ENCODE results near the gene AUP1.
"Not testable (repeated sequence)": the region's sequence is repeated elsewhere in the genome, so short reads cannot be mapped to it uniquely, and the experiment has no call there.

The AUP1 gene, protein sequence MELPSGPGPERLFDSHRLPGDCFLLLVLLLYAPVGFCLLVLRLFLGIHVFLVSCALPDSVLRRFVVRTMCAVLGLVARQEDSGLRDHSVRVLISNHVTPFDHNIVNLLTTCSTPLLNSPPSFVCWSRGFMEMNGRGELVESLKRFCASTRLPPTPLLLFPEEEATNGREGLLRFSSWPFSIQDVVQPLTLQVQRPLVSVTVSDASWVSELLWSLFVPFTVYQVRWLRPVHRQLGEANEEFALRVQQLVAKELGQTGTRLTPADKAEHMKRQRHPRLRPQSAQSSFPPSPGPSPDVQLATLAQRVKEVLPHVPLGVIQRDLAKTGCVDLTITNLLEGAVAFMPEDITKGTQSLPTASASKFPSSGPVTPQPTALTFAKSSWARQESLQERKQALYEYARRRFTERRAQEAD

DNA sequence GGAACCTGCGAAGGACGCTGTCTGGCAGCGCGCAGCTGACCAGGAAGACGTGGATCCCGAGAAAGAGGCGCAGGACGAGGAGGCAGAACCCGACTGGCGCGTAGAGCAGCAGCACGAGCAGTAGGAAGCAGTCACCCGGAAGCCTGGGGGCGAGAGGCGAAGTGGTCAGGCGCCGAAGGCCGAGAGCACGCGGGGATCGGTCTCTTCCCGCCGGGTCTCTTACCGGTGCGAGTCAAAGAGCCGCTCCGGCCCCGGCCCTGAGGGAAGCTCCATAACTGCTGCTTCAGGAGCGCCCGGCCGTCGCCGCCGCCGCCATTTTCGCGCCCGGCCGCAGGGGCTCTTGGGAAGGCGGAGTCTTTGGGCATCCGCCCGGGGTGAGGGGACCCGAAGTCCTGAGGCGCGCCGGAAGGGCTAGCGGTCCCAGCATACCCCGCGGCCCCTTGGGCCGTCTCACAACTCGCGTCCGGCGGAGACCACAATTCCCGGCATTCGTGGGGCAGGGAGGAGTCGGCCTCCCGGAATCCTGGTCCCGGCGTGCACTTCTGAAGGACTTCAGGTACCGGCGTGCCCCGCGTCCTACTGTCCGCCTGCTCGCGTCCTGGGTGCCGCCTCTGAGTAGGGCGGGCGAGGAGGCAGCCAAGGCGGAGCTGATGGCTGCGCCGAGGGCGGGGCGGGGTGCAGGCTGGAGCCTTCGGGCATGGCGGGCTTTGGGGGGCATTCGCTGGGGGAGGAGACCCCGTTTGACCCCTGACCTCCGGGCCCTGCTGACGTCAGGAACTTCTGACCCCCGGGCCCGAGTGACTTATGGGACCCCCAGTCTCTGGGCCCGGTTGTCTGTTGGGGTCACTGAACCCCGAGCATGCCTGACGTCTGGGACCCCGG is at the start of gene AUP1, which contains the start of gene HTRA2:
Gene AUP1, minus strand, starts transcription at position 350 of the 882 bp plus-strand sequence. Its CDS starts 77 bp downstream, at position 273.
Gene HTRA2, plus strand, starts transcription at position 577 of the 882 bp plus-strand sequence. Its CDS starts 74 bp downstream, at position 651.
- DNase-seq: peak; percentile 93

DNA sequence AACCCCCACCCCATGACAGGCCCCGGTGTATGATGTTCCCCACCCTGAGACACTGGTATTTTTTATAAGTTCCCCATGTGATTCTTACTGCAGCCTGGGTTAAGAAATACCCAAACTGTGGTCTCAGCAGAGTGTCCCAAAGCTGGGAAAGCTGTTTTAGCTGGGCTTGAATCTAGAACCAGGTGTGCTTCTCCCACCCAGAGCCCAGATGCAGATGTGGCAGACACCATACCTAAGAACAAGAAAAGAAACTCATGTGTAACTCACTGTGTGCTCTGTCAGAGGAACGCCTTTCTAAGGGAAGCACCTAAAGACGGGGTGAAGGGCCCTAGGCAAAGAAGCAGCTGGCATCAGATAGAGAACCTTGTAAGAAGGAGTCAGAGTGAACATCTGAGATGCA is 48.9 kb upstream of the AUP1 start:
- DNase-seq: no peak

DNA sequence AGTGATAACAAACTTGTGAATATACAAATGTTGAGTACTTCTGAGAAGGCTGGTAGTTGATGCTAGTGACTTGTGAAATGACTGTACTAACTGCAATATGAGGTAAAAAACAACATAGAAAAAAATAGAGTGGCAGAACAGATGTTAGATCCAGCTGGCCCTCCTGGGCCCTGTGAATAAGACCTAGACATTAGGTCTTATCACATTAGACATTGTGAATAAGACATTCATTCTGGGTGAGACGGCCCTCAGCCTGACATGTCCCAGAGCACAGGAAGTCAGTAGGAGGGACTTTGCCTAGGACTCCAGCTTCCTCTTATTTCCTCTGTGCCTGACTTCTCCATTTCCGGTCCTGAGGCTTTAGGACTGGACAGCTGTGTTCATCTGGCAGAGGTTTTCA is 47.9 kb upstream of the AUP1 start:
- no peak for DNase-seq

DNA sequence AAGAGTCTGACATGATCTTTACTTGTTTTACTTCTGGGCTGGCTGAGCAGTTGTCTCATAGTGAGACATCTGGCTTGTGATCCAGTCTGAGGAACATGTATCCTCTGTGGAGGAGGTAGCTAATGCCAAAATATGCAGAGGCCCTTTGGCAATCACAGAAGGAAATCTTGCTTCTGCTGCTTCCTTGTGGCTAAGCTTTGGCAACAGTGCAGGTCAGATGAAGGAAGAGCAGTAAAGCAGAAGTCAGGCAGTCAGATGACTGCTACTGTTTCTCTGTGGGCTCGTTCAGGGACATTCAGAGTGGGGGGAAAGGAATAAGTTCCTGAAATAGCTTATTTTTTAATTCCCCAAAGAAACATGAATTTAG is 47.3 kb upstream of the AUP1 start:
- no peak for DNase-seq

DNA sequence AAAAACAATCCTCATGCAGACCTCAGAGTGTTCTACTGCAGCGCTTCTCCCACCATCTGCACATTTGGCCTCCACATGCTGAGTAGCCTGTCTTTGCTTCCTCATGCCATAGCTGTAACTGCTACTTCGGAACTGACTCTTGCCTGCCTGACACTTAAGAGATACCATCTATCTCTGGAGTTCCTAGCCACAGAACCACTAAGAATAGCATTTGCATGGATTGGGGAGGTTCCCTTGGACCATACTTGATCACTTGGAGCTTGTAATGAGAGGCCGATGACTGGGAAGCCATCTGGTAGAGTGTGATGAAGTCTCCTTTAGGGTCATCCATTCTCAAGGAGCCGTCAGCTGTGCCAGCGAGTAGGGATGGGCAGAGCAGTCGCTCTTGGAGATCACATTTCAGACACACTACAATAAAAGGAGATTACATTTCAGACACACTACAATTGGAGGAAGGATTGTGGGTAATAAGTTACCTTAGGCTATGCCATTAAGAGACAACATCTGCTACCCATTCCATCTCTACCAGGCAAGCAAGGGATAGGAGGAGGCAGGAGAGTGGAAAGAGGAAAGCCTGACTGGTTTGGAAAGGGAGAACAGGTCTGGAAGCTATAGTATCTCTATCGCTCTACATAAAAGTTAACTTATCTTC is 46.8 kb upstream of the AUP1 start:
- no peak for DNase-seq

DNA sequence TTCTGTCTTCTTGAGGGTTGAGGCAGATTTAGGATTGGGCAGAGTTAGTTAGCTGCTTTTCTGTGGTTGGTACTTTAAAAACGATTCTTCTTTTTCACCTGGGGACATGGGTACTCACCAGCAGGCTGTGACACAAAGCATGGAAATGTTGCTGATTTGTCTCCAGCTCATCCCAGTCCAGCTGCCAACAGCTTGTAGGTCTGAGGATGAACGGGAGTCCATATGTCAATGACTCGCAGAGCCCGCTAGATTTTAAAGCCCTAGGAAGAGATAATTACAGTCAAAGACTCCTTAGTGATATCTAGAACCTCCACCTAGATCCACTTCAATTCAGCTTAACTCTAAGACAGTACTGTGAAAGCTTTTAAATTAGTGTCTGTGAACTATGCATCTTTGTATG is 45.8 kb upstream of the AUP1 start:
- no peak for DNase-seq

DNA sequence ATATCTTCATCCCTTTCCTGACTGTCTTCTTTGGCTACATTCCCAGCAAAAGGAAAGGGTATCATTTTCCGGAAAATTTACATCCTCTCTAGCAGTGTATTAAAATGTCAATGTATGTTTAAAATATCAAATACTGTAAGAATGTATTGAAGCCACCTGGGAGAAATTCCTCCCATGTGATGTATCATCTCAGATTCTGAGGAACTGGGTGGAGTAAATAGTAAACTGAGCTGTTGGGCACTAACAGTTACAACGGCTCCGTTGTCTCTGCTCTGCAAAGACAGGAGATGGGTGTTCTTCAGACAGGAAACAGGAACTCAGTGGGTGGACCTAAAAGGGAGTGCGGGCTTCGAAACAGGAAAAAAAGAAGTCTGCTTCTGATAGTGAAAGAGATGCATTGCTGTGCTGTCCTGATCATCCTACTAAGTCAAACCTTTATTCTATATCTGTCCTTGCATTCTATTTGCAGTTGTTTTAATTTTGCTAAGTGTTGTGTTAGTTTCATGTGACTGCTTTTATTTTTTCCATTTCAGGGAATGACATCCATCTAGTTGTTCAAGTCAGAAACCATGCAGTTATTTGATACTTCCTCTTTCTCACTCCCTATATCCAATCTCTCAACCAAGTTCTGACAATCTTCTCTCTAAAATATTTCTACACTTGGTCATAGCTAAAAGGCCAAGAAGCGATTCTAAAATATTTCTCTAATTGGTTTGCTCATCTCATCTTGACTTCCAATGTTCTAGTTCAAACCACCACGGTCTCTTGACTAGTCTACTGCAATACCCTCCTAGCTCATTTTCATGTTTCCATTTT is 44.4 kb upstream of the AUP1 start:
- DNase-seq: no peak

DNA sequence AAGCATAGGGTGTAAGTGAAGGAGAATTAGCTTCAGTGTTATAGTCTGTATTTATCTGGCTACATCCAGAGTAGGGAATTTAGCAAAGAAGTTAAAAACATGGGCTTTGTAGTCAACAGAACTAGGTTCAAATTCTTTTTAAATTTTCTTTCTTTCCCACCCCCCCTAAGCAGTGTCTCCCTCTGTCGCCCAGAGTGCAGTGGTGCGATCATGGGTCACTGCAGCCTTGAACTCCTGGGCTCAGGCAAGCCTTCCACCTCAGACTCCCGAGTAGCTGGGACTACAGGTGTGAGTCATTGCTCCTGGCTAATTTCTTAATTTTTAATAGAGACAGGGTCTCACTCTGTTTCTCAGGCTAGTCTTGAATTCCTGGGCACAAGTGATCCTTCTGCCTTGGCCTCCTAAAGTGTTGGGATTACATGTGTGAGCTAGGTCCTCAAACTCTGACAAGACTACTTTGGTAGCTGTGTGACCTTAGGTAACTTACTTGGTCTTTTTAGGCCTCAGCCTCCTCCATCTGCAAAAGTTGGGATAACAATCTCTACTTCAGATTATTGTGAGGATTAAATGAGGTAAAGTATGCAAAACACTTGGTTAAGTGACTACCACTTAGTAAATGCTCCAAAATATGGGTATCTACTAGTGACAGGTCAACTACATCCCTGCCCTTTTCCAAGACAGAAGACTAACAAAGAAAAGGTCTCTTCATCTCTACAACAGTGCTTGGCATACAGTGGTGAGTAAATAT is 42.8 kb upstream of the AUP1 start:
- DNase-seq: no peak

DNA sequence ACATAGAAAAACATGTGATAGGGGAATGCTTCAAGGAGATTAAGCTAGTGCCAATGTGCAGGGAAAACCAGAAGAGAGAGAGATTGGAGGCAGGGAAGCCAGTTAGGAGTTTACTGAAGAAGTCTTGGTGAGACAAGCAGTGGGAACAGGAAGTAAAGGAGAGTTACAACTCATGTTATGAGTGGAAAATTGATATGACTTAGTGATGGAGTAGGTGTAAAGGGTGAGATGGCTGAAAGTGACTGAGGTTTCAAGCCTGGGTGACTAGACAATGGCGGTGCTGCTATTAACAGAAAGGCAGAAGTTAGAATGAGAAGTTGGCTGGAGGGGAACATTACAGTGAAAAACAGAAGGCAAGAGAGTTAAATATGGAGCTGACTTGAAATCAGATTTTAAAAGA is 41.6 kb upstream of the AUP1 start:
- no peak for DNase-seq

DNA sequence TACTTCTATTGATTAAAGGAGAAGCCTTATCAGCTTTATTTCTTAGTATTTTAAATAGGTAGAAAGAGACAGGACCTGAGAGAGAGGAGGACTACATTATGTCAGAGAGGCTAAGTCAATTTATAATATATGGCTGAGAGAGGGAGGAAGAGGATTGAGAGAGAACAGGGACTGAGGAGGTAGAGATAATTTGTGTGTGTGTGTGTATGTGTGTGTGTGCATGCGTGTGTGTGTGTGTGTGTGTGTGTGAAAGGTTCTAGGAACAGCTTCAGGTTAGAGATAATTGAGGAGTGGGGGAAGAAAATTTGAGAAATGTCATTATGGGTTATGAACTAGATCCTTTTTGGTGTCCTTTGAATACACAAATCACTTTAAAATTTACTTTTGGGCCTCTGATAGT is 40.2 kb upstream of the AUP1 start:
- DNase-seq: no peak

DNA sequence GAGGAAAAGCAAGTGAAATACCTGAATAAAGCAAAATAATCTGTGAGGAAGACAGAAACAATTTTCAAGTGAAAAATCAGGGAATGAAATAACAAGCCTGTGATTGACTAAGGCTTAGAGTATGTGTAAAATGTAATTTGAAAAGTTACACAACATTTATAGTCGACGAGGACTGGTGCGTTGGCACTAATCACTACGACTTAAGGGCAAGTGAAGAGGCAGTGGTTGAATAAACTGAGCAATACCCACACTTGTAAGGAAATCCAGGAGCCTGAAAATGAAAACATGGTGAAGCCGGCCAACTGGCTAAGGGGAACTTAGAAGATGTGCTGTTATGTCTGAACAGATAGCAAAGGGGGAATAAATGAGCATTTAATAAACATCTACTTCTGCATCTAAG is 38.4 kb upstream of the AUP1 start:
- no peak for DNase-seq

DNA sequence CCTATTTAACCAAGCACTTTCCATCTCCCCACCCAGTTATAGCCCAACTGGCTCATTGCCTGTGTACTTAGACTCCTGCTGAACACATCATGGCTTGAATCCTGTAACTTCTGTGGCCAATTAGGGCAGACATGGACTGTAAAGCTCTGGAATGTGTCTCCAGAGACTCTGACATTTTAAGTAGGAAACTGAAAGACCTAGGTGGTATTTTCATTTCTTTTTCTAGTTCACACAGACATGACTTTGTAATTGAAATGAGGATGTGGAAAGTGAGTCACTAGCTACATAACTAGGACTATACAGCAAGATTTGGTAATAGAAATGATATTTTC is 37.2 kb upstream of the AUP1 start:
- DNase-seq: no peak

DNA sequence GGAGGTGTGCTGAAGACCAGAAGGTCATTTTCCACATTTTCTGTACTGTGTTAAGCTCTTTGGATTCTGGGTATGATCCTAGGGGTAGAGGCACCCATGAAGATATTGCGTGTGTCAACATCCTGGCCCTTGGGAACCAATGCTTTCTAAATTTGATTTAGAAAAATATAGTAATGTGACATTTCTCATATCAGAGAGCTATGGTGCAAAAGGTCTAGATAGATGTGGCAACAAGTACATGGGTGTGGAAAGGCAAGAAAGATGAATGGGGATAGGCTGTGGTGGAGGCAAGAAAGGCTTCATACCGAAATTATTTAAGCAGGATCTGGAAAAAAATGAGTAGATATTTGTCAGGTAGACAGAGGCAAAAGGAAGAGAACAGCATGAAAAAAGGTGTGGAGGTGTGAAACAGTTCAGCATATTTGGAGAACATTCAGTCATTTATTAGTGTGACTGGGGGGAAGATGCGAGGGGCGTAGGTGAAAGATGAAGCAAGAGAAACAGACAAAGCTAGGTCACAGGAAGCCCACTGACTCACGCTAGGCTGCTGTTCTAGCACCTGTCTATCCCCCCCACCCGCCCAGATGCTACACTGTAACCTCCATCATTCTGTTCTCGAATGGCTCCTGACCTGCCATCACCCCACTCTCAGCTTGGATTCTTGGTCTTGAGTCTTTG is 36.7 kb upstream of the AUP1 start:
- no peak for DNase-seq

DNA sequence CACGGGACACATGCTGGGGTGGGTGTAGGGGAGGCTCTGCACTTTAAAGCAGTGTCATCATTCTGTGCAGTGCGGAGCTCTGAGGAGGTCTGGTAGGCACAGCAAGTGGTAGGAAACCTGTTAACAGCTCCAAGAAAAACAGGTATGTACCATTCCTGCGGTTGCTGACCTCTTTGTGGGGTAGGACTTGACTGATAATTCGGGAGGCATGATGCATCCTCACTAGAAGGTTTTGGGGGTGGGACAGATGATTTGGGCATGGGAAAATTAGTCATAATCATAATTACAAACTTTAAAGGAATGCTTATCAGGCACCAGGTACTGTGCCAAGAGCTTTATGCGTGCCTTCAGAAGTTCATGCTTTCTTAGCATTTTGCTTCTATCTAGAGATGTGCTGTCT is 34.7 kb upstream of the AUP1 start:
- DNase-seq: no peak

DNA sequence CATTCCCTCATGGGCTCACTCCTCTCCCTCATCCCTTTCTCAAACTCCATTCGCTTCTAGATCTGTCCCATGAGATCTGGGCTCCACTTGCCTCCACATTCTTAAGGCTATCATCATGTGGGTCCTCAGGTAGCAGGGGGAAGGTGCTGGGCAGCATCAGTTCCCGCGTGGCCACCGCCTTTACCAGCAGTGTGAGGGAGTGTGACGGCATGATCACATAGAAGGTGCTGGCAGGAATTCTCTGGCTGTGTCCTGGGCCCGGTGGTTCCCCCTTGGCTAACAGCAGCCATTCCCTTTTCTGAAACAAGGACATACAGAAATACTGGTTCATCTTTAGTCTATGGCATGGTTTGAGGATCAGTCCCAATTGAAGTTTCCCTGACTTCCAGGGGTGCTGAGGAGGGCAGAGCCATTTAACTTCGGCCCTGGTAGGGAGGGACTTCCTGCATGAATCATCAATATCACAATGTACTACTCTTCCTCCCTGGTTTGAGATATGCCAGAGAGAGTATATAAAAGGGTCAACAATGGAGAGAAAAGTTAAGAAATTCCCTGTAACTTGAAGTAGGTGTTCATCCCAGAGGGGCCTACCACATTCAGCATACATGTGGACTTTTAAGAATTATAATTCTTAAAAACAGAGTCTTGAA is 32.7 kb upstream of the AUP1 start:
- DNase-seq: no peak

DNA sequence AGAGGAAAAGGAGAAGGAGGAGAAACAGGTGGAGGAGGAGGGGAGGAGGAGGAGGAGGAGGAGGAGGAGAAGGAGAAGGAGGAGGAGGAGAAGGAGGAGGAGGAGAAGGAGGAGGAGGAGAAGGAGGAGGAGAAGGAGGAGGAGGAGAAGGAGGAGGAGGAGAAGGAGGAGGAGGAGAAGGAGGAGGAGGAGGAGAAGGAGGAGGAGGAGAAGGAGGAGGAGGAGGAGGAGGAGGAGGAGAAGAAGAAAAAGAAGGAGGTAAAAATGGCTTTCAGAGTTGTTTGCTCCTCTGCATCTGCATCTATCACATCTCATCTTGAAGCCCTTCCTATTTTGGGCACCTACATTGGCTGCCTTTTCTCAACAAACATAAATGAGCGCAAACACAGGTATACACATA is 31.5 kb upstream of the AUP1 start:
- not testable (repeated sequence) for DNase-seq

DNA sequence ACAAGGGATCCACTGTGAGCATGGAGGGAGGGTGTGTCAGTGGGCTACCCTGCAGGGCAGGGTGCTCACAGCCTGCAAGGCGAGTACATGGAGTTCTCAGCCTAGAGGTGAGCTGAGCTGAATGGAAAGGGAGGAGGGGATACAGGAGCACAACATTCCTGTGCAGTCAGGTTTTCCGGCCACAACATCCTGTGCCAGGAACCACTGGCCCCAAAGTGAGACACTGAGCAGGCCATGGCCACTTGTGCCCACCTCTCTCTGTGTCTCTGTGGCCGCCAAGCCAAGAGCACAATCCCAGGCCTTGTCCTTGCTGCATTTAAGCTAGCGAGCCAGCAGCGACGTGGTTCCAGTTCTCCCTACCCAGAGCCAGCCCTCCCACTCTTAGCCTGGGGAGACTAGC is 31.1 kb upstream of the AUP1 start:
- no peak for DNase-seq

DNA sequence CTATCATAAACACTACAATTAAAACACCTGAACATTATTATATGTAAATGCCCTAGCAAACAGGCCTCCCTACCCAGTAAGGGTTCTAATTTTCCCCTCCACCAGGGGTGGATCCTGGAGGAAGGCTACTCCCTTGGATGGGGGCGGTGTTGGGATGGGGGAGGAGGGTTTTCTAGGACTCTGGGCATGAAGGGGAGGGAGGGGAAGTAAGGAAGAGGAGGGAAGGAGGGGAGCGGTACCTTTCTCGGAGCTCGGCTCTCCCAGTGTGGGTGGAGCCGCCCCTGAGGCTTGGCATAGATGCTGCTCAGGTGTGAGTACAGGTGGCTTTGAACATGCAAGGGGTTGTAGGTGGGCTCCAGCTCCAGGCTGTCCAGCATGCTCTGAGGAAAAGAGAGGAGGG is 30.4 kb upstream of the AUP1 start:
- DNase-seq: no peak

DNA sequence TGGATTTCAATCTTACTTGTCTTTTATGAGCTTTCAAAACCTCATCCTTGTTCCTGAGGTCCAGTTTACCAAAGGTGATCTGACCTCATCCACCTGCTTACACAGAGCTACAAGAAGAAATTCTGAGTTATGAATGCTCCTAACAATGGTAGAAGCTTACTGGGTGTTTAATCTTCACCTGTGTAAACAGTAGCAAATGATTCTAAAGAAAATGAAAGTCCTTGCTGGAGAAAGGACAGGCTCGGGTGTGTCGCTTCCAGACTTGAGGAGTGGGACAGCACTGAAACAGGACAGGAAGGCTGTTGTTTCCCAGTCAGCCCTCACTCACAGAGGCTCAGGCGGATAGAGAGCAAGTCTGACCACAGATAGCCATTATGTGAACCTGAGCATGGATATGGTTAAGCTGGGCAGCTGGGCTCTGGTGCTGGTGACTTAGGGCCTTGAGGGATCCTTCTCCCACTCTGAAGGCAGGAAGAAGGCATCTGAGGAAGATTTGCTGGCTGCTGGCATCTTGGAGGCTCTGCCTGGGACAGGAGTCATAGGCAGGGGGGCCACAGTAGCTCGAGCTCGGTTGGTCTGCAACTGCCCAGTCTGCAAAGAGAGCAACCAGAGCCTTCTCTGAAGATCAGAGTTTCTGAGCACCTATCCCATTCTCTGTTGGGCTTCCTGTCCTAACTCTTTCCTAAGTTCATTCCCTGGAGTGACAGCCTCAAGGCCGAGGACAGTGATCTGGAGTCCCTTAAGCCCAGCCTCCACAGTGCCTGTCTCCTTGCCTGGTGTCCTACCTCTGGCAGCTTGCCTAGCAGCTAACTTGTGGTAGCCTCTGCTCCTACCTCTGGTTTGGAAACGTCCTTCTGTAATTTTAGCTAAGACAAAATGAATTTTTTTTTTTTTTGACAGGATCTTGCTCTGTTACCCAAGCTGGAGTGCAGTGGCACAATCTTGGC is 29.1 kb upstream of the AUP1 start:
- no peak for DNase-seq
